Epidermal melanocyte (primary cell): Measurements from ENCODE around the gene TTC32.

ENCODE experiments used
- DNase-seq: peaks from one replicate; pipeline ENCODE4 v3.0.0; 2011; ENCODE audit warnings: low spot score; ENCODE audit not compliant: insufficient read length

TTC32 gene

GRCh38 chr2:19854596-19855541, 46.9 kb downstream of the TTC32 start:
- no peak for DNase-seq

DNA sequence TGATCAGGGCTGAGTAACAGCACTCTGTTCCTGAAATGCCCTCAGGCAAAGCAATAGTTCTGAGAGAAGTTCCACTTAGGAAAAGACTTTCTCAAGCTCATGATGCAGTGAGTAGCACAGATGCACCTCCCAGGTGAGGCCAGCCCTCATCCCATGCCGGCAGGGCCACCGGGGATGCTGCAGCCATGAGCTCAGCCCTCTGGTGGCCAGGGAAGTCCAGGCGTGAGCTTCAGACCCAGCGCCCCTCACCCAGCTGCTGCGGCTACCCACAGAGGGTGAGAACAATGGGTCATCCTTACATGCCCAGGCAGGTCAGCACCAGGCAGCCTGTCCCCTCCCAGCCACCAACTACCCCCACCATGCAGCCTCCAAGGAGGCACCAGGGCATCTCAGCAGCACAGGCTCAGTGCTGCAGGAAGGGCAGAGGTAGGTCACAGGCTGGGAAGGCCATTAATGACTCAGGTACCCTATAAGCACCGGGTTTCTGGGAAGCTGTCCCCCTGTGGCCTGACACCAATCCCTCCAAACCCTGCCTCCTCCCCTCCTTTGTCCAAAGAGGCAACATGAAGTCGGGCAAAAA, 50.6 kb downstream of the TTC32 start:
- no peak for DNase-seq

DNA sequence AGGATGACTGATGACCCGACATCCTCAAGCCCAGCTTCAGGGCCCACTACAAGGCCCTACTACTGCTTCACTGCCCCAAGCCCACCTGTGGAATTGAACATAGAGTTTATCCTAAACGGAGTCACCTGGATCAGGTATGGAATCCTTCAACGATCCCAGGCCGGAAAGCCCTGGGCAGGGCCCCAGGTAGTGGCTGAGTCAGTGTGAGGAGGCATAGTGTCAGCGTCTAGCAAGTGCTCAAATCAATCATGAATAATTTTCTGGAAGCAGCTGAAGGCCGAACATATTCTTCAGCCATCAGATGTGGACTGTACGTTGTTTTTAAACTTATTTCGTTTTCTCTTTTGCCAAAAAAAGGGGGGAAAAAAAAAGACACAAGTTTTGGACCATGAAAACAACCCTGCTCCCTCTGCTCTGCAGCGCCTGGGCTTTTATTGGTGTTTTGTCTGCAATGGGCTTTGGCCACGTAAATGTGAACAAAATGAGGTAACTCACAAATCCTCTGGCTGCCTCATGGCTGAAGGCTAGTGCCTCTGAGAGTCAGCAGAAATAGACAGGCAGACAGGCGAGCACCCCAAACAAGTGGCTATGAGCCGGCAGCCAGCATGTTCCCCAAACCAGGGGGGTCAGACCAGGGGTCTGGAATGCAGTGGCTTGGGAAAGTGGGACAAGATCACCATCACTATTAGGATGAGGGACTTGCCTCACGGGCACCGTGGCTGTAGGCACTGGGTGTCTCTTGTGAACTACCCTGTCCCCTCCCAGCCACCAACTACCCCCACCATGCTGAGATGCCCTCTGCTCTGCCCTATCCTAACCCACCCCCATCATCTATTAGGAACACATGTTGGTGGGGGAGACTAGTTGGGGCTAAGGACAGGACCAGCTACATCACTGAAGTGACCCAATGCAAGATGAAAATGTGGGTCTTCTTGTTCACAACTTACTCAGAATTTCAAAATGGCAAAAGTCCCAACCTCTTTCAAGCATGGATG, 51.4 kb downstream of the TTC32 start:
- DNase-seq = no peak

DNA sequence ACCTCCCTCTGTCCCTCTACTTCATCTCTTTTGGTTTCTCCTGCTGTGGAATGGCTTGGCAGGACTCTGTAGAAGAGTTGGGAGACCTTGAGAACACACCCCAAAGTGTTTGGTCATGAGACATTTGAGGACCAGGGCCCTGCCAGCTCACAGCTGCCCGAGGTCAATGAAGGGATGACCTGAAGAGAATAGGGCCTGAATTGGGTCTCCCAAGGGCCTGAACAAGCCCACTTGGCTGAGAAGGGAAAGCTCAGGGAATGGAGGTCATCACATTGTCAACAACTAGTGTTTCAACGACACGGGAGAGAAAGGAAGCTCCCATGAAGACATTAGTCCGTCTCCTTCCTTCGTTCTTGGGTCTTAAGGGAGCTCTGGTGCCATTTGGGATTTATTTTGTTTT, 52.8 kb downstream of the TTC32 start:
- no peak for DNase-seq

- DNase-seq = no peak
Measured at GRCh38 chr2:19848029-19848750, 53.6 kb downstream of the TTC32 start.

DNA sequence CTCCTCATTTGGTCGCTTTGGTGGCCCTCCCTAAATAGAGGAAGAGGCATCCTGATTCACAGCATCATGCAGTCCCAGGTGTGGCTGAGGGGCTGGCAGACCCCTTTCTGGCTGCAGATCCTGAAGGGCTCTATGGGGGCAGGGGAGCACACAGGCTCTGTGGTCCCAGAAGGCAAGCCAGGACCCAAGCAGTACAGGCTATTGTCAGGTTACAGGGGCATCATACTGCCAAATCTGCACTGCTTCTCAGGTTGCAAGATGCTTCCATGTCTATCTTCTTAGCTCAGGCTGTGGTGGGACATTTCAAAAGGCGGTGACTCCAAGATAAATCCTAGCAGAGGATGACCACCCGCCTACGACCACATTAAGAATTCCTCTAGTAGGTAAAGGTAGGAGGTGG, 54.3 kb downstream of the TTC32 start:
- no peak for DNase-seq
